ENCODE results near the gene ITGA1.

The ITGA1 gene

DNA sequence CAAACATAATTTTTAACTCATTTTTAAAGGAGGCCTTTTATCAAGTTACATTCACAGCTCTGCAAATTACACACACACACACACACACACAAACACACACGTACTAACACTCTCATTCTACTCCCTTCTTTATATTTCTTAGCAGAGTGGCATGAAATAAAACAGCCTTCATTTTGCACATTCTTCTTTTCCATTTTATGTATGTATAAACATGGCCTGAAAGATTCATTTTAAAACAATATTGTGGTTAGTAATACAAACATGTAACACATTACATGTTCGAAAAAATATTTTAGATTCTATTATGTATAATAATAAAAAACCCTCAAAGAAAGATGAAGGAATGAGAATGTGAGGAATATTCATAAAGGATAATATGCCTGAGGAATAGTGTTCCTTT is 115.4 kb downstream of the ITGA1 start:
- Histone ChIP-seq H3K4me2 (ENCODE audit: low read length) (no peak overlapping the region), H3K4me1 (no peaks in the 10 kb centered on the region), H3K36me3 (ENCODE audit: control insufficient read depth, insufficient read depth, low read length) (no peaks in the 10 kb centered on the region), H3K27me3 (ENCODE audit: control insufficient read depth, insufficient read depth, low read length) (no peaks in the 10 kb centered on the region), H3K27ac (no peak overlapping the region), H2AFZ (no peak overlapping the region), H3K4me3 (ENCODE audit: low read depth, low read length) (no peak overlapping the region), H3K9me3 (ENCODE audit: control insufficient read depth, low read length) (no peaks in the 10 kb centered on the region), H3K9ac (no peak overlapping the region), H3K79me2 (no peaks in the 10 kb centered on the region)
- TF ChIP-seq, protein P1, sequence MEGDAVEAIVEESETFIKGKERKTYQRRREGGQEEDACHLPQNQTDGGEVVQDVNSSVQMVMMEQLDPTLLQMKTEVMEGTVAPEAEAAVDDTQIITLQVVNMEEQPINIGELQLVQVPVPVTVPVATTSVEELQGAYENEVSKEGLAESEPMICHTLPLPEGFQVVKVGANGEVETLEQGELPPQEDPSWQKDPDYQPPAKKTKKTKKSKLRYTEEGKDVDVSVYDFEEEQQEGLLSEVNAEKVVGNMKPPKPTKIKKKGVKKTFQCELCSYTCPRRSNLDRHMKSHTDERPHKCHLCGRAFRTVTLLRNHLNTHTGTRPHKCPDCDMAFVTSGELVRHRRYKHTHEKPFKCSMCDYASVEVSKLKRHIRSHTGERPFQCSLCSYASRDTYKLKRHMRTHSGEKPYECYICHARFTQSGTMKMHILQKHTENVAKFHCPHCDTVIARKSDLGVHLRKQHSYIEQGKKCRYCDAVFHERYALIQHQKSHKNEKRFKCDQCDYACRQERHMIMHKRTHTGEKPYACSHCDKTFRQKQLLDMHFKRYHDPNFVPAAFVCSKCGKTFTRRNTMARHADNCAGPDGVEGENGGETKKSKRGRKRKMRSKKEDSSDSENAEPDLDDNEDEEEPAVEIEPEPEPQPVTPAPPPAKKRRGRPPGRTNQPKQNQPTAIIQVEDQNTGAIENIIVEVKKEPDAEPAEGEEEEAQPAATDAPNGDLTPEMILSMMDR (IDR thresholded peaks at IDR 0.05): no peak

DNA sequence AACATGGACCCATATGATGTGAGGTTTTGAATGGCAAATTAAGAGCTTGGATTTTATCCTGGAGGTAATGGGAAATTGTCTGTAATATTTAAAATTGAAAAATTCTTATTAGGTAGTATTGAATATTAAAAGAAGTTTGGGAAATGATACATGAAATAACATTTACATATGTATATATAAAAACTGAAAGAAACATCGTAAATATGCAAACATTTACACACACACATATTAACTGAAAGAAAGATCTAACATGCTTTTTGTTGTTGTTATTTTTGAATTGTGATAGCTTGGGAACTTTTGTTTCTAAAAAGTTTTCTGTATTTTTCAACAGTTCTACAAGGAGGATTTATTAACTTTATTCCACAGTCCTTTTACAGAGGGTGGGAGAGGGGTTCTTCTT is 118.6 kb downstream of the ITGA1 start:
- no peaks in the 10 kb centered on the region for H3K79me2 ChIP-seq
- no peak overlapping the region for H3K4me3 ChIP-seq (ENCODE audit: low read depth, low read length)
- no peak overlapping the region for H3K4me2 ChIP-seq (ENCODE audit: low read length)
- no peaks in the 10 kb centered on the region for H3K9me3 ChIP-seq (ENCODE audit: control insufficient read depth, low read length)
- TF ChIP-seq, protein P1 (IDR thresholded peaks at IDR 0.05): no peak
- no peak overlapping the region for H2AFZ ChIP-seq
- H3K27me3 ChIP-seq (ENCODE audit: control insufficient read depth, insufficient read depth, low read length): no peaks in the 10 kb centered on the region
- peaks cover 10% of the 10 kb centered on the region for H3K4me1 ChIP-seq
- H3K9ac ChIP-seq: no peak overlapping the region
- H3K36me3 ChIP-seq (ENCODE audit: control insufficient read depth, insufficient read depth, low read length): no peaks in the 10 kb centered on the region
- H3K27ac ChIP-seq: no peak overlapping the region

DNA sequence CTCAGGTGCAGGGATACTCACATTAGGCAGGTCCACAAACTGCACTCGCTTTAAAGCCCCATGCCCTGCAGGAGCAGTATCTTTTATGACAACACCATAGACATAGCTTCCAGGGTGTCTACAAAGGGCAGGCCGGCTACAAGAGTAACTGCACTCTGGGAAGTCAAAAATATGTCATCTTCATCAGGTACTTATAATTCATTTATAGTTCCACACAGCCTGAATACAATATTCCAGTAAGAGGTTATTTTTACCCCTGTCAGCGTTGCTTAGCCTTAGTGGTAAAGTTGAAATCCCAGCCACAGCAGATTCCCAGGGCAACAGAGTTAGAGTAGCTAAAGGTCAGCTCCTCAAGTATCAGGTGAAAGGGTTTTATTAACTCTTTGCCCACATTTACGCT is 119.1 kb downstream of the ITGA1 start:
- Histone ChIP-seq H3K79me2 (no peaks in the 10 kb centered on the region), H3K36me3 (ENCODE audit: control insufficient read depth, insufficient read depth, low read length) (no peaks in the 10 kb centered on the region), H3K4me2 (ENCODE audit: low read length) (no peak overlapping the region), H3K4me3 (ENCODE audit: low read depth, low read length) (no peak overlapping the region), H3K9me3 (ENCODE audit: control insufficient read depth, low read length) (no peaks in the 10 kb centered on the region), H3K27me3 (ENCODE audit: control insufficient read depth, insufficient read depth, low read length) (no peaks in the 10 kb centered on the region), H3K9ac (no peak overlapping the region), H3K27ac (no peak overlapping the region), H3K4me1 (peaks cover 10% of the 10 kb centered on the region), H2AFZ (no peak overlapping the region)
- TF ChIP-seq, protein P1 (IDR thresholded peaks at IDR 0.05): no peak

DNA sequence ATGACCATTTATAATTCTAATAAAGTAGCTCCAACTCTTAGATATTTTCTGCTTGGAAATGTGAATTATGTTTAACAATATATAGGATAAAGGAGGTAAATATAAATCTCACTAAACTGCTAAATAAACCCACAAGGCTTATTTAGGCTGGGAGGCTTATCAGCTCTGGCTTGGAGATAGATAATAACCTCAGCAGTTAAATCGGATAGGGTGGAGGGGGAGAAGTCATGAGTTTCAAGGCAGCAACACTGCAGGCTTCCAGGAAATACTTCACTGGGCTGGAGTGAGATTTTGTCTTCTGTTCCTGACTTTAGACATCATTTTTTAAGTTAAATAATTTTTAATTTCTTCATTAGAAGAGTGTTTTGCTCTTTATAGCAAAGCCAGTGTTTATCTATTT is 121.5 kb downstream of the ITGA1 start:
- Histone ChIP-seq H3K9ac (no peak overlapping the region), H3K4me3 (ENCODE audit: low read depth, low read length) (no peak overlapping the region), H2AFZ (no peak overlapping the region), H3K79me2 (no peaks in the 10 kb centered on the region), H3K27me3 (ENCODE audit: control insufficient read depth, insufficient read depth, low read length) (no peaks in the 10 kb centered on the region), H3K4me1 (peaks cover 10% of the 10 kb centered on the region), H3K9me3 (ENCODE audit: control insufficient read depth, low read length) (no peaks in the 10 kb centered on the region), H3K4me2 (ENCODE audit: low read length) (no peak overlapping the region), H3K27ac (peak overlapping the region; percentile 30), H3K36me3 (ENCODE audit: control insufficient read depth, insufficient read depth, low read length) (no peaks in the 10 kb centered on the region)
- TF ChIP-seq, protein P1 (IDR thresholded peaks at IDR 0.05): no peak

DNA sequence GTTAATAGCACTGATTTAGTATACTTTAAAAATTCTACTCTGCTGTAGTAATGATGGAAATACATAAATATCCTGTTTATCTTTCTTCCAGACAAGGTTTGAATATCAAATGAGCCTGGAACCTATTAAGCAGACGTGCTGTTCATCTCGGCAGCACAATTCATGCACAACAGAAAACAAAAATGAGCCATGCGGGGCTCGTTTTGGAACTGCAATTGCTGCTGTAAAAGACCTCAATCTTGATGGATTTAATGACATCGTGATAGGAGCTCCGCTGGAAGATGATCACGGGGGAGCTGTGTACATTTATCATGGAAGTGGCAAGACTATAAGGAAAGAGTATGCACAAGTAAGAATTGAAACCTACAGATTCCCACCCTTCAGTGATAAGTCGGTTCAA is 122.4 kb downstream of the ITGA1 start:
- Histone ChIP-seq H3K9ac (no peak overlapping the region), H3K4me3 (ENCODE audit: low read depth, low read length) (no peak overlapping the region), H3K27me3 (ENCODE audit: control insufficient read depth, insufficient read depth, low read length) (no peaks in the 10 kb centered on the region), H3K79me2 (no peaks in the 10 kb centered on the region), H2AFZ (no peak overlapping the region), H3K4me2 (ENCODE audit: low read length) (peak overlapping the region; percentile 61), H3K27ac (peak overlapping the region; percentile 30), H3K4me1 (peaks cover 10% of the 10 kb centered on the region), H3K9me3 (ENCODE audit: control insufficient read depth, low read length) (no peaks in the 10 kb centered on the region), H3K36me3 (ENCODE audit: control insufficient read depth, insufficient read depth, low read length) (no peaks in the 10 kb centered on the region)
- TF ChIP-seq, protein P1 (IDR thresholded peaks at IDR 0.05): no peak
